Mesothelial cell of epicardium (in vitro differentiated cells): ENCODE data around the gene MTHFSD. TPM values are rescaled to one million over a fixed set of nuclear protein-coding genes. Genes with fewer than 3 reads are reported as not detected.

Experiments
- DNase-seq, 2 experiments: peaks; one replicate each; pipeline ENCODE4 v3.0.0; 2021; ENCODE audit warnings: low spot score in 2 of 2; ENCODE audit not compliant: unreplicated experiment in 2 of 2
- H3K27ac Mint-ChIP-seq: 2 replicates; pipeline ENCODE4 v1.8.0; 2021; ENCODE audit warnings: mixed read lengths
- H3K27me3 Mint-ChIP-seq: 2 replicates; pipeline ENCODE4 v1.8.0; 2021; ENCODE audit warnings: low read depth, mixed read lengths
- H3K36me3 Mint-ChIP-seq: 2 replicates; pipeline ENCODE4 v1.8.0; 2021; ENCODE audit warnings: mixed read lengths
- H3K4me1 Mint-ChIP-seq: 2 replicates; pipeline ENCODE4 v1.8.0; 2021; ENCODE audit warnings: mixed read lengths
- H3K4me3 Mint-ChIP-seq: 2 replicates; pipeline ENCODE4 v1.8.0; 2021; ENCODE audit warnings: mild to moderate bottlenecking, moderate library complexity, mixed read lengths
- H3K9me3 Mint-ChIP-seq: 2 replicates; pipeline ENCODE4 v1.8.0; 2021; ENCODE audit warnings: mixed read lengths
- CTCF ChIP-seq: fragments of 200-600 bp; sonication (generic); IDR thresholded peaks from one replicate; pipeline ENCODE4 v1.5.0; 2021; ENCODE audit warnings: antibody characterized with exemption; ENCODE audit not compliant: unreplicated experiment
- total RNA-seq: library from RNA; stranded (reverse); gene quantifications from 3 replicates; pipeline ENCODE4 v1.2.1, GENCODE V29; 2021

MTHFSD gene
- total RNA-seq, 1 donor from 2014 or later = 27.4 TPM

- peaks cover 91% of the 10 kb centered on the region for H3K27me3 Mint-ChIP-seq
- no peaks in the 10 kb centered on the region for H3K9me3 Mint-ChIP-seq
- peaks cover 3% of the 10 kb centered on the region for H3K4me1 Mint-ChIP-seq
- peak; percentile 95 for TF ChIP-seq CTCF
- H3K36me3 Mint-ChIP-seq = no peaks in the 10 kb centered on the region
- no peak overlapping the region for H3K27ac Mint-ChIP-seq
- H3K4me3 Mint-ChIP-seq = no peak overlapping the region
- DNase-seq = peak in 1 of 2 experiments; percentile 73
Measured at GRCh38 chr16:86519649-86520316, 35.3 kb downstream of the MTHFSD start.

GRCh38 chr16:86519007-86519648, 35.9 kb downstream of the MTHFSD start:
- Mint-ChIP-seq H3K4me3 (no peak overlapping the region), H3K4me1 (peaks cover 3% of the 10 kb centered on the region), H3K9me3 (no peaks in the 10 kb centered on the region), H3K36me3 (no peaks in the 10 kb centered on the region), H3K27me3 (peaks cover 92% of the 10 kb centered on the region), H3K27ac (no peak overlapping the region)
- no peak for DNase-seq
- TF ChIP-seq CTCF = no peak

- Mint-ChIP-seq H3K4me1 (peaks cover 3% of the 10 kb centered on the region), H3K9me3 (no peaks in the 10 kb centered on the region), H3K27ac (no peak overlapping the region), H3K36me3 (no peaks in the 10 kb centered on the region), H3K27me3 (peaks cover 95% of the 10 kb centered on the region), H3K4me3 (no peak overlapping the region)
- TF ChIP-seq CTCF = peak; percentile 61
- peak in 1 of 2 experiments; percentile 80 for DNase-seq
Measured at GRCh38 chr16:86517652-86518258, 37.3 kb downstream of the MTHFSD start.

- Mint-ChIP-seq H3K36me3 (no peaks in the 10 kb centered on the region), H3K27me3 (peaks cover 96% of the 10 kb centered on the region), H3K4me3 (no peak overlapping the region), H3K27ac (no peak overlapping the region), H3K4me1 (peaks cover 3% of the 10 kb centered on the region), H3K9me3 (no peaks in the 10 kb centered on the region)
- no peak for TF ChIP-seq CTCF
- no peak for DNase-seq
Measured at GRCh38 chr16:86517033-86517432, 38.0 kb downstream of the MTHFSD start.

GRCh38 chr16:86516623-86517003, 38.4 kb downstream of the MTHFSD start:
- no peak for DNase-seq
- TF ChIP-seq CTCF = no peak
- Mint-ChIP-seq H3K4me3 (peak overlapping the region; percentile 50), H3K36me3 (no peaks in the 10 kb centered on the region), H3K27ac (no peak overlapping the region), H3K9me3 (no peaks in the 10 kb centered on the region), H3K4me1 (peaks cover 3% of the 10 kb centered on the region), H3K27me3 (peaks cover 96% of the 10 kb centered on the region)
